DND-41 (cell line): ENCODE measurements around the gene CIT.
A peak's percentile ranks its signal among the peaks of the same experiment; 100 is the strongest.

Experiments used
- ATAC-seq: fragments of 200-7000 bp; cut with Tn5 transposase; 3 replicates; pipeline ENCODE4 v1.9.1; 2021; ENCODE audit warnings: low read depth; ENCODE audit not compliant: insufficient read depth
- DNase-seq: peaks from one replicate; pipeline ENCODE4 v3.0.0-alpha.2; 2020
- H2AFZ ChIP-seq: 2 replicates; pipeline ENCODE4 v1.6.0; 2012; ENCODE audit warnings: low read depth, low read length
- H3K27ac ChIP-seq: 2 replicates; pipeline ENCODE4 v1.5.1; 2012; ENCODE audit warnings: low read length, inconsistent platforms
- H3K27me3 ChIP-seq: fragments of 200-600 bp; sonication (generic); 2 replicates; pipeline ENCODE4 v1.6.0; 2012; ENCODE audit warnings: low read length, mild to moderate bottlenecking, inconsistent platforms; ENCODE audit not compliant: insufficient read depth, poor library complexity
- H3K36me3 ChIP-seq: 2 replicates; pipeline ENCODE4 v1.5.1; 2012; ENCODE audit warnings: low read length, inconsistent platforms; ENCODE audit not compliant: insufficient read depth
- H3K4me1 ChIP-seq: 2 replicates; pipeline ENCODE4 v1.5.1; 2012; ENCODE audit warnings: mild to moderate bottlenecking, low read length; ENCODE audit not compliant: insufficient read depth
- H3K4me2 ChIP-seq: 2 replicates; pipeline ENCODE4 v1.6.0; 2012; ENCODE audit warnings: mild to moderate bottlenecking, moderate library complexity, low read length, inconsistent platforms; ENCODE audit not compliant: insufficient read depth
- H3K4me3 ChIP-seq, 2 experiments: fragments of 200-600 bp in 1 of 2; shearing (Covaris generic) in 1 of 2; 2 replicates each; pipeline ENCODE4 v1.5.1; 2012 to 2016; ENCODE audit warnings: inconsistent platforms in 2 of 2, low read length in 2 of 2, mild to moderate bottlenecking in 2 of 2, low read depth in 1 of 2, moderate library complexity in 1 of 2
- H3K79me2 ChIP-seq: 2 replicates; pipeline ENCODE4 v1.6.0; 2012; ENCODE audit warnings: low read length, inconsistent platforms; ENCODE audit not compliant: insufficient read depth
- H3K9ac ChIP-seq: 2 replicates; pipeline ENCODE4 v1.6.0; 2012; ENCODE audit warnings: low read depth, mild to moderate bottlenecking, inconsistent platforms, low read length, moderate library complexity
- H3K9me3 ChIP-seq: 2 replicates; pipeline ENCODE4 v1.5.1; 2012; ENCODE audit warnings: low read length, moderate library complexity, mild to moderate bottlenecking, inconsistent platforms; ENCODE audit not compliant: insufficient read depth, severe bottlenecking
- H4K20me1 ChIP-seq: 2 replicates; pipeline ENCODE4 v1.6.0; 2012; ENCODE audit warnings: low read length; ENCODE audit not compliant: insufficient read depth
- EZH2 ChIP-seq: IDR thresholded peaks from 3 replicates; pipeline ENCODE4 v1.6.1; 2012; ENCODE audit warnings: borderline replicate concordance, low read depth, mild to moderate bottlenecking, moderate library complexity, low read length, inconsistent platforms; ENCODE audit not compliant: severe bottlenecking
- TF ChIP-seq, protein P1 (sequence below): IDR thresholded peaks from 2 replicates; pipeline ENCODE4 v1.5.1; 2012; ENCODE audit warnings: borderline replicate concordance, low read length, moderate library complexity, mild to moderate bottlenecking; ENCODE audit not compliant: poor library complexity, severe bottlenecking; ENCODE audit errors: extremely low read depth

CIT gene

DNA sequence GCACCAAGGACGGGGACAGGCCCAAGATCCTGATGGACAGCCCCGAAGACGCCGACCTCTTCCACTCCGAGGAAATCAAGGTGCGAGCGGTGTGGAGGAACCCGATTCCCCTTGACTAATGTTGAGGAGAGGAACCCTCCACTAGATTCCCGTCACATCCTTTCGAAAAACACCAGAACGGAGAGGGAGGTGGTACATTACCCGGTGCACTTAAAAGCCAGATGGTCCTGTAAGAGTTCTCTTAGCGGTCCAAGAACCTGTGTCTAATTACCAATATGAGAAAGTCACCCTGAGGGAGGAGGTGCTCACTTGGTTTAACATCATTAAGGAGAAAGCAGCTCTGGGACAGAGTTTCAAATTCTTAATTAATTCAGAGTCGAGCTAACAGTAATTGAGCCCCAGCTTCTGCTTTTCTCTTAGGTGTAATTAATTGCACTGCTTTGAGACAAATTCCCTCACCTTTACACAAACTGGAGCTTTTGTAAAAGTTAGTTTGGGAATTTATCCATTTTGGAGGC lies 208.7 kb downstream of the CIT start:
- H3K9ac ChIP-seq = peak overlapping the region; percentile 94
- no peaks in the 10 kb centered on the region for H3K9me3 ChIP-seq
- H2AFZ ChIP-seq = peak overlapping the region; percentile 95
- peak overlapping the region; percentile 58 for H3K4me2 ChIP-seq
- peak overlapping the region; percentile 95 for H3K27ac ChIP-seq
- no peak for DNase-seq
- peaks cover 14% of the 10 kb centered on the region; the same call in 1 of the 2 replicates for H4K20me1 ChIP-seq
- peaks cover 50% of the 10 kb centered on the region for H3K79me2 ChIP-seq
- H3K36me3 ChIP-seq = peaks cover 40% of the 10 kb centered on the region
- ATAC-seq = no peak
- H3K4me1 ChIP-seq = peaks cover 40% of the 10 kb centered on the region
- no peak for TF ChIP-seq EZH2
- H3K27me3 ChIP-seq = no peaks in the 10 kb centered on the region
- peak overlapping the region; percentile 67 to 81 for H3K4me3 ChIP-seq

GRCh38 chr12:119667577-119668323 lies 209.4 kb downstream of the CIT start, which contains the start of gene PRKAB1:
Gene PRKAB1 (plus strand): TSS chr12:119668133. CDS start chr12:119668245, 112 bp downstream.
- Histone ChIP-seq H3K79me2 (peaks cover 44% of the 10 kb centered on the region), H3K4me3 (peak within 1 kb of the TSS; percentile 67 to 81)
- peak; percentile 92 for ATAC-seq

GRCh38 chr12:119666900-119667576 lies 210.1 kb downstream of the CIT start:
- no peak for DNase-seq
- no peaks in the 10 kb centered on the region for H3K9me3 ChIP-seq
- H4K20me1 ChIP-seq = peaks cover 10% of the 10 kb centered on the region; the same call in 1 of the 2 replicates
- H3K79me2 ChIP-seq = peaks cover 39% of the 10 kb centered on the region
- peaks cover 40% of the 10 kb centered on the region for H3K4me1 ChIP-seq
- H3K4me2 ChIP-seq = peak overlapping the region; percentile 58
- peak overlapping the region; percentile 94 for H3K9ac ChIP-seq
- H3K27ac ChIP-seq = peak overlapping the region; percentile 95
- peak overlapping the region; percentile 28 to 81; a peak in 3 of 4 replicates for H3K4me3 ChIP-seq
- TF ChIP-seq EZH2 = no peak
- TF ChIP-seq, protein P1, sequence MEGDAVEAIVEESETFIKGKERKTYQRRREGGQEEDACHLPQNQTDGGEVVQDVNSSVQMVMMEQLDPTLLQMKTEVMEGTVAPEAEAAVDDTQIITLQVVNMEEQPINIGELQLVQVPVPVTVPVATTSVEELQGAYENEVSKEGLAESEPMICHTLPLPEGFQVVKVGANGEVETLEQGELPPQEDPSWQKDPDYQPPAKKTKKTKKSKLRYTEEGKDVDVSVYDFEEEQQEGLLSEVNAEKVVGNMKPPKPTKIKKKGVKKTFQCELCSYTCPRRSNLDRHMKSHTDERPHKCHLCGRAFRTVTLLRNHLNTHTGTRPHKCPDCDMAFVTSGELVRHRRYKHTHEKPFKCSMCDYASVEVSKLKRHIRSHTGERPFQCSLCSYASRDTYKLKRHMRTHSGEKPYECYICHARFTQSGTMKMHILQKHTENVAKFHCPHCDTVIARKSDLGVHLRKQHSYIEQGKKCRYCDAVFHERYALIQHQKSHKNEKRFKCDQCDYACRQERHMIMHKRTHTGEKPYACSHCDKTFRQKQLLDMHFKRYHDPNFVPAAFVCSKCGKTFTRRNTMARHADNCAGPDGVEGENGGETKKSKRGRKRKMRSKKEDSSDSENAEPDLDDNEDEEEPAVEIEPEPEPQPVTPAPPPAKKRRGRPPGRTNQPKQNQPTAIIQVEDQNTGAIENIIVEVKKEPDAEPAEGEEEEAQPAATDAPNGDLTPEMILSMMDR = no peak
- no peaks in the 10 kb centered on the region for H3K27me3 ChIP-seq
- H3K36me3 ChIP-seq = peaks cover 27% of the 10 kb centered on the region
- H2AFZ ChIP-seq = peak overlapping the region; percentile 77
- no peak; the same call in 2 of the 3 replicates for ATAC-seq

More at GRCh38 chr12:119667577-119668323, 209.4 kb downstream of the CIT start, which contains the start of gene PRKAB1:
- Histone ChIP-seq H3K36me3 (peaks cover 34% of the 10 kb centered on the region), H3K9ac (peak within 1 kb of the TSS; percentile 94), H4K20me1 (peaks cover 13% of the 10 kb centered on the region; the same call in 1 of the 2 replicates), H2AFZ (peak within 1 kb of the TSS; percentile 95), H3K27me3 (no peaks in the 10 kb centered on the region), H3K4me1 (peaks cover 40% of the 10 kb centered on the region), H3K4me2 (peak within 1 kb of the TSS; percentile 58), H3K27ac (peak within 1 kb of the TSS; percentile 95), H3K9me3 (no peaks in the 10 kb centered on the region)
- TF ChIP-seq, protein P1 = peak; percentile 91
- TF ChIP-seq EZH2 = no peak
- DNase-seq = peak; percentile 98
